AG09309 (cell line): Measurements from ENCODE around the gene LGMN.
A peak's percentile ranks its signal among the peaks of the same experiment; 100 is the strongest.

Experiments
- DNase-seq: peaks from one replicate; pipeline ENCODE4 v3.0.0-alpha.2; 2010; ENCODE audit warnings: low read depth
- H3K4me3 ChIP-seq: 2 replicates; pipeline ENCODE4 v1.5.1; 2011; ENCODE audit warnings: mild to moderate bottlenecking, low read depth, low read length, moderate library complexity; ENCODE audit not compliant: control insufficient read depth
- TF ChIP-seq, protein P1 (sequence below): IDR thresholded peaks from 2 replicates; pipeline ENCODE4 v1.5.1; 2011; ENCODE audit warnings: mild to moderate bottlenecking, low read depth, low read length, inconsistent platforms; ENCODE audit not compliant: insufficient read depth, control insufficient read depth; ENCODE audit errors: missing control alignments

The LGMN gene

GRCh38 chr14:92659765-92660561 is 88.5 kb downstream of the LGMN start:
- no peak overlapping the region for H3K4me3 ChIP-seq
- TF ChIP-seq, protein P1, sequence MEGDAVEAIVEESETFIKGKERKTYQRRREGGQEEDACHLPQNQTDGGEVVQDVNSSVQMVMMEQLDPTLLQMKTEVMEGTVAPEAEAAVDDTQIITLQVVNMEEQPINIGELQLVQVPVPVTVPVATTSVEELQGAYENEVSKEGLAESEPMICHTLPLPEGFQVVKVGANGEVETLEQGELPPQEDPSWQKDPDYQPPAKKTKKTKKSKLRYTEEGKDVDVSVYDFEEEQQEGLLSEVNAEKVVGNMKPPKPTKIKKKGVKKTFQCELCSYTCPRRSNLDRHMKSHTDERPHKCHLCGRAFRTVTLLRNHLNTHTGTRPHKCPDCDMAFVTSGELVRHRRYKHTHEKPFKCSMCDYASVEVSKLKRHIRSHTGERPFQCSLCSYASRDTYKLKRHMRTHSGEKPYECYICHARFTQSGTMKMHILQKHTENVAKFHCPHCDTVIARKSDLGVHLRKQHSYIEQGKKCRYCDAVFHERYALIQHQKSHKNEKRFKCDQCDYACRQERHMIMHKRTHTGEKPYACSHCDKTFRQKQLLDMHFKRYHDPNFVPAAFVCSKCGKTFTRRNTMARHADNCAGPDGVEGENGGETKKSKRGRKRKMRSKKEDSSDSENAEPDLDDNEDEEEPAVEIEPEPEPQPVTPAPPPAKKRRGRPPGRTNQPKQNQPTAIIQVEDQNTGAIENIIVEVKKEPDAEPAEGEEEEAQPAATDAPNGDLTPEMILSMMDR: no peak

DNA sequence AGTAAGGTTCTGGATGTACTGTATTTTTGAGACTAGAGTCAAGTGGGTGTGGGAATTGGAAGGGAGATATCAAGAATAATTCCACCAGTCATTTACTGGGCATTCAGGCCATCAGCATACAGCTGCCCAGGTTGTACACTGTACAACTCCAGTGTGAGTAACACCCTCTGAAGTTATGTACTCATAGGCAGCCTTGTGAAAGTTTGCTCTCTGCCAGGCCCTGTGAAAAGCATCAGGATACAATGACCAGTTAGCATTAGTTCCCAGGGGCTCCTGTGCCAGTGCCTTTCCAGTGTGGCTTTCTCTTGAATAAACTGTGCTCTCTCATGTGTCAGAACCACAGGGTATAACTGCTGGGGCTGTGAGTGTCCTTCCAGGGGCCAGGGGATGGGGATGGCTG is 89.7 kb downstream of the LGMN start:
- no peak overlapping the region for H3K4me3 ChIP-seq
- DNase-seq: no peak
- TF ChIP-seq, protein P1: no peak

More at GRCh38 chr14:92659765-92660561, 88.5 kb downstream of the LGMN start:
- DNase-seq: no peak

- TF ChIP-seq, protein P1: no peak
- H3K4me3 ChIP-seq: no peak overlapping the region
- no peak for DNase-seq
These were observed 90.3 kb downstream of the LGMN start for GRCh38 chr14:92658160-92658559.

DNA sequence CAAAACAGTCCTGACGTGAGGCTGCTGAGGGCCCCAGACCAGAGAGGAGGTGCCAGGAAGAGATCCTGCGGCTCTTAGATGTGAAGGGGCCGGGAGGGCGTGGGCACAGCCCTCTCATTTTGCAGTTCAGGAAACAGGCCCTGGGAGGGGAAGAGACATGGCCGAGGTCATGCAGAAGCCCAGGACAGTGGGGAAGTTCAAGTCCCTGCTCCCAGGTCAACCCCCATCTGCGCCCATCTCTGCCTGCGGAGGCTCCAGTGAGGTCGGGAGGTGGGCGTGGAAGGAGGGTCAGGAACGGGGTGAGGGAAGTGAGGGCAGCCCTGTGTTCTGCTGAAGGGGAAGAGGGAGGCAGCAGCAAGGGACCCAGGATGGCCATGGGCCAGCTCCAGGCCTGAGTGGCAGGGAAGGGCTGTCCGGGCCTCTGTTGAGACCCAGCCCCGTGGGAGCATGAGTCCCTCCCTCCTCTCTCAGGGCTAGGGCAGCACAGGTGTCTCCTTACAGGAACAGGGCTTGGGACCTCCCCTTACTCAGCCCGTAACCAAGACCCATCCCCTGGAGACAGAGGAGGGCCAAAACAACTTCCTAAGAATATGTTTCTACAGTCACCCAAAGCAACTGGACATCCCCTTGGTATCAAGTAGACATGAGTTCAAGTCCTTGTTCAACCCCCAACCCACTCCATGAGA is 90.8 kb downstream of the LGMN start:
- no peak for DNase-seq
- TF ChIP-seq, protein P1: no peak
- H3K4me3 ChIP-seq: no peak overlapping the region

DNA sequence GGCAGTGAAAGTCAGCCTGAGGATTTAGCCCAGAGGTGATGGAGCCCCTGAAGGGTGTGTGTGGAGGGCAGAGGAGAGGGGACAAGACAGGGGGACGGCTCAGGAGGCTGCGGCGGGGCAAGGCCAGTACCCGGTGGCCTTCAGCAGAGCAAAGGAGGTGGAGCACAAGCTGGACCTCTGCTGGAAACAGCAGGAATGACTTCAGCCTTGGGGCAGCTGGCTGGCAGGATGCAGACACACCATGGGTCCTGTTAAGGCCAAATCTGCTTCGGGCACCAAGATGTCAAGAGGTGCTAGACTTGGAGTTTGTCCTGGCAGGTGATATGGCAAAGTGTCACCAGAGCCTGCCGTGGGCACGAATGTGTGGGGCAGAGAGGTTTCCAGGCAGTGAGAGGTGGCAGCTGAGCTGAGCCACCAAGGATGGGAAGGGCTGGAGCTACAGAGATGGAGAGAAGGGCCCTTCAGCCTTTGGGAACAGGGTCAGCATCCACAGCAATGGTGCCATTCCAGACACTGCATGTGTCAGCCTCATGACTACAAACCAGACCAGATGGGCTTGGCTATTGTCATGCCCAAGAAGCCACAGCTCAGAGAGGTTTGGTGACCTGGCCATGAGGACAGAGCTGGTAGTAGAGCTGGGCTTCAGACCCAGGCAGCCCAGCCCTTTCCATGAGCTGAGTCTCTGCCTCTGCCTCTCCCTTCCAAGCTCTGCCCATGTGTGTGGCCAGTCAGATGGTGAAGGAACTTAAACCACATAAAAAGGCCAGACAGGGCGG is 91.9 kb downstream of the LGMN start:
- DNase-seq: no peak
- TF ChIP-seq, protein P1: peak; percentile 10
- no peak overlapping the region for H3K4me3 ChIP-seq

DNA sequence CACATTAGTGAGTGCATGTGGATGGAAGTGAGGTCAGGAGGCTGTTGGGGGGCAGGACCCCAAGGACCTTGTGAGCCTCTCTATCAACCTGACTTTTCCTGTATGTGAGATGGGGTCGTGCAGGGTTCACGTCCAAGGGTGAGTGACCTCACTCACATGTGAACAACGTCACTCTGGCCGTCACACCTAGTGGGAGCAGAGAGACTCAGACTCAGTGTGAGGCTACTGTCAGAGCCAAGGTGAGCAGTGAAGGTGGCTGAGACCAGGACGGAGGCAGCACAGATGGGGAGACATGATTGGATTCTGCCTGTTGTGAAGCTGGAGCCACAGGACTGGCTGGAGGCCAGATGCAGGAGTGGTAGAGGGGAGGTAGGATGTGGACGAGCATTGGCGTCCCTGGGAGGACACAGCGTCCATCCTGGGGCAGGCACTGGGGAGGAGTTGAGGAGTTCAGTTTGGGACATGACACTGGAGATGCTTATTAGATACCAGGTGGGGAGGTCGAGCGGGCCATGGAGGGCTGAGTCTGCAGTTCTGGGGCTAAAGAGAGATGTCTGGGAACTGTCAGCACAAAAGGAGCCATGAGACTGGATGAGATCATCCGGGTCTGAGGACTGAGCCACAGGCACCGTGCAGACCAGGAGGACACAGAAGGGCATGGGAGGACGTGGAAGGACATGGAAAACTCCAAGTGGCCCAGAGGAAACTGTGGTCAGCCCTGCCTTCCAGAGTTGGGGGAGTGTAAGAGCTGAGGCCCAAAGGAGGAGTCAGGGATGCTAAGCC is 92.8 kb downstream of the LGMN start:
- H3K4me3 ChIP-seq: no peak overlapping the region
- DNase-seq: no peak
- TF ChIP-seq, protein P1: no peak
